NOMO-1 treated with dmso at 0.1 percent for 144 hours (cell line): ENCODE data around the gene FHOD1.

ENCODE experiments used
- DNase-seq: peaks from one replicate; lab custom pipeline; 2025; ENCODE audit not compliant: unreplicated experiment; lab: John Stamatoyannopoulos, UW

Gene FHOD1

GRCh38 chr16:67247192-67248072 lies at the start of gene FHOD1:
TSS of gene FHOD1 (minus strand) at chr16:67247481. CDS start at chr16:67247410, 71 bp downstream.
- peak; percentile 93 for DNase-seq

DNA sequence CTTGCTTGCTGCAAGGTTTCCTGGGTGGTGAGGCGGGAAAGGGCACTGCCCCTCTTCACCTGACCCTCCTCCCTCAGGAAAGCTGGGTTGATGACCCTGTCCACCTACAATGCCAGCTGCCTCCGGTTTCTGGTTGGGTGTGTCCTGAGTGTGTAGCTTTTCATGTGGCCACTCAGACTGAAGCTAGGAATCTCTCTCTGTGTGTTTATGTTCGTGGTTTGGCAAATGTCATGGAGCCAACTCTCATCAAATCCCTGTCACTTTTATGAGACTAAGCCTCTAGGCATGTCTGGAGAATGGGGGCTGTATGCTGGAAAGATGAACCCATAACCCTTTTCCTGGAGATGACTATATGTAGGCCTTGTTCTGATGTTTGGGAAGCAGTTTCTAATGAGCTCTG lies 49.1 kb upstream of the FHOD1 start:
- DNase-seq = no peak

GRCh38 chr16:67294938-67295361 lies 47.7 kb upstream of the FHOD1 start:
- no peak for DNase-seq

DNA sequence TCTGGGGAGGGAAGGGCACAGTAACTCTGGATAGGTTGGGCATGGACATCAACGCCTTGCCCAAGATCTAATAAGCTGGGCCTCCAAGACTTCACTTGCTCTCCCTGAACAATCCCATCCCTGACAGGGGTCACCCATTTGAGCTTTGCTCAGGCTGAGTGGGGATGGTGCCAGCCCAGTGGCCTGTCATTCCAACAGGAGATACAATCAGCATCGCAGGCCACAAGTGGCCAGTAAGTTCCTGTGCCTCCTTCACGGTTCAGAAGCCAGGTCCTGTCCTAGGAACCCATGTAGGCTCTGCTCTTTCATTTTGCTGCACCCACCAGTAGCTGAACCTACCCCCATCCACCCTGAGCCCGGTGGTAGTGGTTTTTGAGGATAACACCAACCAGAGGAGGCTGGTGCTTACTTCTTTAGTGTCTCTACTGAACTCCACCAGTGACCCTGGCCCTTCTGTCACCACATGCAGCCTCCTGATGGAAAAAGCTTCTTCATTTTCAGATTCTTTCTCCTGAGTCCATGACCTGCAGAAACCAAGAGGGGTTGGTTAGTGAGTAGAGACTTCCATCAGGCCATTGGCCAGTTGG lies 47.0 kb upstream of the FHOD1 start:
- DNase-seq = no peak

- no peak for DNase-seq
These were observed 44.2 kb upstream of the FHOD1 start for GRCh38 chr16:67291461-67291860.

DNA sequence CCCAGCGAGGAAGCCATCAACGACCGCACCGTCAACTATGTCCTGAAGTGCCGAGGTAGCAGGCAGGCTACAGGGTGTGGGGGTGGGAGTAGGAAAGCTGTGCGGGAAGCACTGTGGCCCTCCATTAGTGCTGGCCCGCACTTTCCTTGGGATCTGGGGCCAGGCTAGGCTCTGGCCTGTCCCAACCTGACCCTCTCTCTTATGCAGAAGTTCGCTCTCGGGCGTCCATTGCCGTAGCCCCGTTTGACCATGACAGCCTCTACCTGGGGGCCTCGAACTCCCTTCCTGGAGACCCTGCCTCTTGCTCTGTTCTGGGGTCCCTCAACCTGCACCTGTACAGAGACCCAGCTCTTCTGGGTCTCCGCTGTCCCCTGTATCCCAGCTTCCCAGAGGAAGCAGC lies 40.7 kb upstream of the FHOD1 start:
- no peak for DNase-seq

DNA sequence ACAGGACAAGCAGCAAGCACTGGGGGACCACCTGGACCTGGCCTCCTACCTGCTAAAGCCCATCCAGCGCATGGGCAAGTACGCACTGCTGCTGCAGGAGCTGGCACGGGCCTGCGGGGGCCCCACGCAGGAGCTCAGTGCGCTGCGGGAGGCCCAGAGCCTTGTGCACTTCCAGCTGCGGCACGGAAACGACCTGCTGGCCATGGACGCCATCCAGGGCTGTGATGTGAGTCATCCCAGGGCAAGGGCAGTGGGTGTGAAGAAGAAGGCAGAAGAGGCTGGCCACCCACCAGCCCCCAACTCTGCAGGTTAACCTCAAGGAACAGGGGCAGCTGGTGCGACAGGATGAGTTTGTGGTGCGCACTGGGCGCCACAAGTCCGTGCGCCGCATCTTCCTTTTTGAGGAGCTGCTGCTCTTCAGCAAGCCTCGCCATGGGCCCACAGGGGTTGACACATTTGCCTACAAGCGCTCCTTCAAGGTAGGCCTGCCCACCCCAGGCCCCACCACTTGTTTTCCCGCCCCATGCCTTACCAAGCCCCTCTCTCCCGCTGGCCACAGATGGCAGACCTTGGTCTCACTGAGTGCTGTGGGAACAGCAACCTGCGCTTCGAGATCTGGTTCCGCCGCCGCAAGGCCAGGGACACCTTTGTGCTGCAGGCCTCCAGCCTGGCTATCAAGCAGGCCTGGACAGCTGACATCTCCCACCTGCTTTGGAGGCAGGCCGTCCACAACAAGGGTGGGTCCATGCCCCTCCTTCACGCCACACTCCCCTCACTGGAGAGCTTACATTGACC lies 39.4 kb upstream of the FHOD1 start:
- no peak for DNase-seq

GRCh38 chr16:67284699-67285646 lies 37.7 kb upstream of the FHOD1 start:
- DNase-seq = no peak

DNA sequence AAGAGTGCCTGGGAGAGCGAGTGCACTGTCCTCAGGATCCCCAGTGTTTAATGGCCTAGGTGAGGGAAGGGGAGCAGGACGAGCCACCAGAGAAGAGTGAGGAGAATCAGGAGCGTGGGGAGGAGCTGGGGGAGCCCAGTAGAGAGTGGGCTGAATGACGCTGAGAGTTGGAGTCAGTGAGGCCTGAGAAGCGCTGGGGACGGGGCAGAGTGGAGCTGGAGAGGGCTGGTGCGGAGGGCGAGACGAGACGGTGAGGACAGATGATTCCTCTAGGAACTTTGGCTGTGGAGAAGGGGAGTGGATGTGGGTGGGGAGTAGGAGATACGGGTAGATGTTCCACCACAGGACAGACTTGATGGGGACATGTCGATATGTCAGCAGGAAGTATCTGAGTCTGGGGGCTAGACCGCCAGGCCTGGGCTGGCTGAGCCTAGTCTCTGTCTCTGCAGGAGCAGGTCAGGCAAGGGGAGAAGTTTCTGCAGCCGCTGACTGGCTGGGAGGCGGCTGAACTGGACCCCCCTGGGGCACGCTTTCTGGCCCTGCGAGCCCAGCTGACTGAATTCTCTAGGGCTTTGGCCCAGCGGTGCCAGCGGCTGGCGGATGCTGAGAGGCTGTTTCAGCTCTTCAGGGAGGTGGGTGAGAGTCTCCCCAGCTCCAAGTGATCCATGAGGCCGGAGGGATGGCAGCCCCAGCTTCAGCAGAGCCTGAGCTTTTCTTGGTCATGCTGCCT lies 36.7 kb upstream of the FHOD1 start:
- DNase-seq = no peak

DNA sequence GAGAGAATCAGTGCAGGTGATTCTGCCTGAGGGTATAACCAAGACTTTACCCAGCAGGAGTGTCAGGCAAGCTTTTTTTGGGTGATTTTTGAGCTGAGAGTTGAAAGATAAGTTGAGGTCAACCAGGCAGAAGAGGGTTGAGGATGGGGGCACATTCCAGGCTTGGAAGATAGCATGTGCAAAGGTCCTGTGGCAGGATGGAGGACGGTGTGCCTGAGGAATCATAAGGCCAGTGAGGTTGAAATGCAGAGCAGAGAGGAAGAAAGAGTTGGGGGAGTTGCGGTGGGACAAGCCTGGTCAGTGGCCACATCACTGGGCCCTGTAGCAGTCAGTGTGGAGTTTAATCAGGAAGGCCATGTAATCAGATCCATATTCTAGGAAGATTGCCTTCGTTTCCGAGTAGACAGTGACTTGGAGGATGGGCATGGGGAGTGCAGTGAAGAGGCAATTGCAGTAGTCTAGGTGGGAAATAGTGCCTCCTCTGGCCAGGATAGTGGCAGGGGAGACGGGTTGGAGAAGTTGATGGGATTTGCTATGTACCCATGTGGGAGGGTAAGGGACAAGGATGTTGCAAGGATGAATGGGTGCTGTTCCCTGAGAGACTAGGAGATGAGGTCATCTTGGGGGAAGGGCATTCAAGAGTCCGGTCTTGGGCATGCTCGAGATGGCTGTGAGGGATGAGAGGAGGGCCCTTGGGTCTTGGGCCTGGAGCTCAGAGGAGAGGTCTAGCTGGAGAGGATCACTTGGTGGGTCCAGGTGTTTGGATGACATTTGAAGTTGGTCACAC lies 36.0 kb upstream of the FHOD1 start:
- no peak for DNase-seq

GRCh38 chr16:67282447-67282805 lies 35.1 kb upstream of the FHOD1 start:
- no peak for DNase-seq

- no peak for DNase-seq
These were observed 34.5 kb upstream of the FHOD1 start for GRCh38 chr16:67281536-67282446.

DNA sequence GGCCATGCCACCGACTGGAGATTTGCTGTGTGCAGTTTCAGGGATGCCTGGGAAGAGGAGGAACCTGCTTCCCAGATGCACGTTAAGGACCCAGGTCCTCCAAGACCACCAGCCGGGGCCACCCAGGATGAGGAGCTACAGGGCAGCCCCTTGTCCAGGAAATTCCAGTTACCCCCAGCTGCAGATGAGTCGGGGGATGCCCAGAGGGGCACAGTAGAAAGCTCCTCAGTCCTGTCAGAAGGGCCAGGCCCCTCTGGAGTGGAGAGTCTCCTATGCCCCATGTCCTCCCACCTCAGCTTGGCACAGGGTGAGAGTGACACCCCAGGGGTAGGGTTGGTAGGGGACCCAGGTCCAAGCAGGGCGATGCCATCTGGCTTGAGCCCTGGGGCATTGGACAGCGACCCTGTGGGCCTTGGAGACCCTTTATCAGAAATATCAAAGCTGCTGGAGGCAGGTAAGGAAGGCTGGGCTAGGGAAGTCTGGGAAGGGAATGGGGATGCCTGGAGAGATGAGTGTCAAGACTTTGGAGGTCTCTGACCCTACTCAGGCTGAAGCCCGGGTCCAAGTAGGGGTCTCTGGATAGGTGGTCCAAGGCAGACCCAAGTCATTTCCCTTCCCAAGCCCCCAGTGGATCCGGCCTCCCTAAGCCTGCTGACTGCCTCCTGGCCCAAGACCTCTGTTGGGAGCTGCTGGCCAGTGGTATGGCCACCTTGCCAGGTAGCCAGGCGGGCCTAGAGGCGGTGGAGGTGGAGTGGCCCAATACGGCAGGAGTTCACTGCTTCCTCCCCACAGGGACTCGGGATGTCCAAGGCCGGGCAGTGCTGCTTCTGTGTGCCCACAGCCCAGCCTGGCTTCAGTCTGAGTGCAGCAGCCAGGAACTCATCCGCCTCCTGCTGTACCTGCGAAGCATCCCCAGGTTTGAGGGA lies 33.1 kb upstream of the FHOD1 start:
- no peak for DNase-seq

DNA sequence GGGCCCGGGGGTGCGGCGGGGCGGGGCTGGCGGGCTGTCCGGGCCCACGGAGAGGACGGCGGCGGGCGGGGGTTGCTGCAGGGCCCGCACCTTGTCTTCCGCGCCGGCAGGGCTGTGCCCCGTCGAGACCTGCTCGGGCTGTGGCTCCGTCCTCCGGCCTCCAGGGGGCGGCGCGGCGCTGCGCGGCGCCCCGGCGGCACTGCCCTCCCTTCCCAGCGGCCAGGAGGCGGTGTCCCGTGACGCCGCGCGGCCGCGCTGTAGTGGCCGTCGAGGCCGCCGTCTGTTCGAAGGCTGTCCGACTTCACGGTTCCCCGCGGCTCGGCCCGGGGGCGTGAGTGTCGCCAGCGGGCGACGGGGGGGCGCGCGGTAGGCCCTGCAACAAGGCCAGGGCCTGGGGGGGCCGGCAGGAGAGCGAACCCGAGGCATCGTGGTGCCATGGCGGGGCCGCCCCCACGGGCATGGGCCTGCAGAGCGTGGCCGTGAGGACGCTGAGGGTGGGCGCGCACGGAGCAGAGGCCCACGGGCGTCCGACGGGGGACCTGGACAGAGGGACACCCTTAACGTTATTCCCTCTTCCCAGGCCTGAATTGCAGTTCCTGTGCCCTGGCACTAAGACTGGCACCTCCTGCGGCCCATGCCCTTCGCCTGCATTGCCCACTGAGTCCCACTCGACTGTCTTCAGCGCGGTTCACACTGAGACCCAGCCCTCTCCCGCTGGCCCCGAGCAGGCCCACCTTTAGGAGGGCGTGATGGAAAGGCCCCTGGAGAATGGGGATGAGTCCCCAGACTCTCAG lies 32.2 kb upstream of the FHOD1 start, which contains the start of gene PLEKHG4:
PLEKHG4 (plus strand) TSS at position 237 of the 794 bp plus-strand sequence; CDS start at position 750, 513 bp downstream.
- DNase-seq = peak; percentile 73

GRCh38 chr16:67278773-67279295 lies 31.6 kb upstream of the FHOD1 start:
- DNase-seq = no peak
